ENCODE measurements around the gene AGMO.

AGMO gene

GRCh38 chr7:15459018-15459615 lies 102.7 kb downstream of the AGMO start:
- DNase-seq (ENCODE audit: low read depth in 2 of 2): peak in 1 of 2 experiments; percentile 14

- no peak for DNase-seq (ENCODE audit: low read depth in 2 of 2)
These were observed 103.5 kb downstream of the AGMO start for GRCh38 chr7:15457990-15458955.

- DNase-seq (ENCODE audit: low read depth in 2 of 2): no peak
These were observed 109.1 kb downstream of the AGMO start for GRCh38 chr7:15452670-15453069.

GRCh38 chr7:15446722-15447121 lies 115.1 kb downstream of the AGMO start:
- no peak for DNase-seq (ENCODE audit: low read depth in 2 of 2)

- DNase-seq (ENCODE audit: low read depth in 2 of 2): no peak
These were observed 115.5 kb downstream of the AGMO start for GRCh38 chr7:15446280-15446679.

- no peak for DNase-seq (ENCODE audit: low read depth in 2 of 2)
These were observed 119.9 kb downstream of the AGMO start for GRCh38 chr7:15441915-15442314.

- no peak for DNase-seq (ENCODE audit: low read depth in 2 of 2)
These were observed 121.3 kb downstream of the AGMO start for GRCh38 chr7:15440482-15440881.

- no peak for DNase-seq (ENCODE audit: low read depth in 2 of 2)
These were observed 122.0 kb downstream of the AGMO start for GRCh38 chr7:15439853-15440252.

- DNase-seq (ENCODE audit: low read depth in 2 of 2): no peak
These were observed 128.7 kb downstream of the AGMO start for GRCh38 chr7:15433151-15433550.

- no peak for DNase-seq (ENCODE audit: low read depth in 2 of 2)
These were observed 130.9 kb downstream of the AGMO start for GRCh38 chr7:15430911-15431310.

GRCh38 chr7:15430191-15430590 lies 131.6 kb downstream of the AGMO start:
- DNase-seq (ENCODE audit: low read depth in 2 of 2): no peak

GRCh38 chr7:15424468-15424867 lies 137.3 kb downstream of the AGMO start:
- DNase-seq (ENCODE audit: low read depth in 2 of 2): peak; percentile 18 to 20

GRCh38 chr7:15419596-15419995 lies 142.2 kb downstream of the AGMO start:
- no peak for DNase-seq (ENCODE audit: low read depth in 2 of 2)

GRCh38 chr7:15418264-15418663 lies 143.6 kb downstream of the AGMO start:
- no peak for DNase-seq (ENCODE audit: low read depth in 2 of 2)

- DNase-seq (ENCODE audit: low read depth in 2 of 2): no peak
These were observed 144.3 kb downstream of the AGMO start for GRCh38 chr7:15417341-15417988.

- DNase-seq (ENCODE audit: low read depth in 2 of 2): no peak
These were observed 150.8 kb downstream of the AGMO start for GRCh38 chr7:15411019-15411418.

GRCh38 chr7:15407910-15408309 lies 153.9 kb downstream of the AGMO start:
- DNase-seq (ENCODE audit: low read depth in 2 of 2): no peak

GRCh38 chr7:15403751-15404150 lies 158.1 kb downstream of the AGMO start:
- no peak for DNase-seq (ENCODE audit: low read depth in 2 of 2)

GRCh38 chr7:15403315-15403714 lies 158.5 kb downstream of the AGMO start:
- DNase-seq (ENCODE audit: low read depth in 2 of 2): no peak

GRCh38 chr7:15402436-15403136 lies 159.2 kb downstream of the AGMO start:
- no peak for DNase-seq (ENCODE audit: low read depth in 2 of 2)

GRCh38 chr7:15400440-15400839 lies 161.4 kb downstream of the AGMO start:
- no peak for DNase-seq (ENCODE audit: low read depth in 2 of 2)

- no peak for DNase-seq (ENCODE audit: low read depth in 2 of 2)
These were observed 162.4 kb downstream of the AGMO start for GRCh38 chr7:15399441-15399840.

Measured in fibroblast of skin of left quadriceps (primary cell).